ENCODE measurements around the gene ADRA2A. TPM values are rescaled to one million over a fixed set of nuclear protein-coding genes. Genes with fewer than 3 reads are reported as not detected.
A peak's percentile ranks its signal among the peaks of the same experiment; 100 is the strongest.

The ADRA2A gene
- total RNA-seq, 1 experiment from 2014 or later: 1.7 TPM

GRCh38 chr10:111127081-111127848 lies 50.4 kb downstream of the ADRA2A start:
- Mint-ChIP-seq H3K36me3 (peaks cover under 1% of the 10 kb centered on the region; the same call in 1 of the 2 replicates), H3K27ac (no peak overlapping the region), H3K4me1 (peaks cover 39% of the 10 kb centered on the region), H3K9me3 (peaks cover 12% of the 10 kb centered on the region), H3K27me3 (ENCODE audit: low read depth) (peaks cover 3% of the 10 kb centered on the region; the same call in 1 of the 2 replicates), H3K4me3 (no peak overlapping the region)
- ATAC-seq (no peak), DNase-seq (ENCODE audit: low spot score) (no peak)
- TF ChIP-seq SMAD3 (CRISPR knock-in tag; IDR thresholded peaks at IDR 0.05; ENCODE audit: borderline replicate concordance) (no peak), GTF2I (CRISPR knock-in tag; conservative IDR thresholded peaks at IDR 0.05) (no peak), ATF2 (CRISPR knock-in tag; IDR thresholded peaks at IDR 0.05; ENCODE audit: borderline replicate concordance, low read depth) (no peak), JUN (CRISPR knock-in tag; IDR thresholded peaks at IDR 0.05) (no peak), MXD4 (CRISPR knock-in tag; IDR thresholded peaks at IDR 0.05; ENCODE audit: borderline replicate concordance) (no peak), FOXJ3 (CRISPR knock-in tag; IDR thresholded peaks at IDR 0.05; ENCODE audit: borderline replicate concordance) (no peak), ATF1 (CRISPR knock-in tag; IDR thresholded peaks at IDR 0.05) (no peak), ZNF396 (CRISPR knock-in tag; IDR thresholded peaks at IDR 0.05; ENCODE audit: borderline replicate concordance) (no peak), ZNF425 (CRISPR knock-in tag; conservative IDR thresholded peaks at IDR 0.05) (no peak), NR3C1 (CRISPR knock-in tag; conservative IDR thresholded peaks at IDR 0.05; ENCODE audit: low read depth) (no peak), ZNF281 (CRISPR knock-in tag; IDR thresholded peaks at IDR 0.05) (no peak), CREM (CRISPR knock-in tag; IDR thresholded peaks at IDR 0.05) (no peak)
- ChIA-PET POLR2A (no interaction called here), CTCF (no interaction called here)

GRCh38 chr10:111128331-111129180 lies 51.7 kb downstream of the ADRA2A start:
- no peak for DNase-seq (ENCODE audit: low spot score)
- Mint-ChIP-seq H3K9me3 (peaks cover 24% of the 10 kb centered on the region), H3K27ac (peak overlapping the region; percentile 80; the same call in 1 of the 2 replicates), H3K27me3 (ENCODE audit: low read depth) (peaks cover 3% of the 10 kb centered on the region; the same call in 1 of the 2 replicates), H3K36me3 (peaks cover 7% of the 10 kb centered on the region), H3K4me3 (no peak overlapping the region), H3K4me1 (peaks cover 39% of the 10 kb centered on the region)
- CTCF ChIA-PET: interaction anchor here (0.6 to 1.1 kb wide), 2 partner anchors 52 to 1399 kb away, joined by 4 to 5 read pairs; partner anchors contain the start of gene ADRA2A
- ATAC-seq: peak; percentile 43
- POLR2A ChIA-PET: interaction anchor here (0.7 kb wide), 1 partner anchor 383 kb away, joined by 4 read pairs; no protein-coding TSS in a partner anchor
- TF ChIP-seq OVOL2 (CRISPR knock-in tag; IDR thresholded peaks at IDR 0.05; ENCODE audit: borderline replicate concordance) (no peak), GABPB1 (CRISPR knock-in tag; IDR thresholded peaks at IDR 0.05) (no peak), ATF6 (CRISPR knock-in tag; IDR thresholded peaks at IDR 0.05) (no peak), ZNF138 (CRISPR knock-in tag; conservative IDR thresholded peaks at IDR 0.05) (no peak), ZSCAN18 (CRISPR knock-in tag; IDR thresholded peaks at IDR 0.05) (no peak), ZNF232 (CRISPR knock-in tag; IDR thresholded peaks at IDR 0.05) (no peak), ZNF396 (CRISPR knock-in tag; IDR thresholded peaks at IDR 0.05; ENCODE audit: borderline replicate concordance) (no peak), ELF4 (CRISPR knock-in tag; IDR thresholded peaks at IDR 0.05; ENCODE audit: low read depth) (no peak), ZNF263 (CRISPR knock-in tag; IDR thresholded peaks at IDR 0.05; ENCODE audit: low read depth) (no peak), SP1 (CRISPR knock-in tag; conservative IDR thresholded peaks at IDR 0.05) (no peak)
